Kidney glomerular epithelial cell (primary cell): Measurements from ENCODE around the gene TAF1L.
"Not testable (repeated sequence)": the region's sequence is repeated elsewhere in the genome, so short reads cannot be mapped to it uniquely, and the experiment has no call there.

ENCODE experiments used
- DNase-seq: peaks from one replicate; lab custom pipeline; 2025; lab: John Stamatoyannopoulos, UW

TAF1L gene

GRCh38 chr9:32635362-32635761 is at the start of gene TAF1L:
TAF1L (minus strand) TSS chr9:32635669; CDS start chr9:32635579, 90 bp downstream.
- no peak for DNase-seq

GRCh38 chr9:32681751-32682150 is 46.3 kb upstream of the TAF1L start:
- no peak for DNase-seq

GRCh38 chr9:32677931-32678330 is 42.5 kb upstream of the TAF1L start:
- no peak for DNase-seq

- no peak for DNase-seq
Observed at GRCh38 chr9:32672469-32672868, 37.0 kb upstream of the TAF1L start.

GRCh38 chr9:32671333-32671732 is 35.9 kb upstream of the TAF1L start:
- no peak for DNase-seq

GRCh38 chr9:32665101-32665500 is 29.6 kb upstream of the TAF1L start:
- DNase-seq, result no peak

- no peak for DNase-seq
Observed at GRCh38 chr9:32663741-32664140, 28.3 kb upstream of the TAF1L start.

- no peak for DNase-seq
Observed at GRCh38 chr9:32647671-32648070, 12.2 kb upstream of the TAF1L start.

GRCh38 chr9:32644698-32645097 is 9.2 kb upstream of the TAF1L start:
- DNase-seq, result peak; percentile 50

- not testable (repeated sequence) for DNase-seq
Observed at GRCh38 chr9:32633151-32633550, 2.3 kb downstream of the TAF1L start.

- DNase-seq, result no peak
Observed at GRCh38 chr9:32631991-32632390, 3.5 kb downstream of the TAF1L start.

- no peak for DNase-seq
Observed at GRCh38 chr9:32627394-32627954, 8.0 kb downstream of the TAF1L start.

GRCh38 chr9:32625320-32625719 is 10.1 kb downstream of the TAF1L start:
- DNase-seq, result no peak

GRCh38 chr9:32622948-32623347 is 12.5 kb downstream of the TAF1L start:
- DNase-seq, result no peak

GRCh38 chr9:32618261-32618660 is 17.2 kb downstream of the TAF1L start:
- no peak for DNase-seq

GRCh38 chr9:32606811-32607210 is 28.7 kb downstream of the TAF1L start:
- DNase-seq, result no peak

GRCh38 chr9:32603914-32604852 is 31.3 kb downstream of the TAF1L start:
- DNase-seq, result no peak

- DNase-seq, result not testable (repeated sequence)
Observed at GRCh38 chr9:32599021-32599420, 36.4 kb downstream of the TAF1L start.

GRCh38 chr9:32596936-32597335 is 38.5 kb downstream of the TAF1L start:
- DNase-seq, result no peak

- DNase-seq, result no peak
Observed at GRCh38 chr9:32596096-32596865, 39.2 kb downstream of the TAF1L start.

- DNase-seq, result no peak
Observed at GRCh38 chr9:32590898-32591297, 44.6 kb downstream of the TAF1L start.

- no peak for DNase-seq
Observed at GRCh38 chr9:32590476-32590875, 45.0 kb downstream of the TAF1L start.
